ENCODE data around the gene SOS1. TPM values are rescaled to one million over a fixed set of nuclear protein-coding genes. Genes with fewer than 3 reads are reported as not detected.

SOS1 gene
- total and polyA plus RNA-seq, 9 donors, result 14.4 to 70.1 (median 41.8) TPM

DNA sequence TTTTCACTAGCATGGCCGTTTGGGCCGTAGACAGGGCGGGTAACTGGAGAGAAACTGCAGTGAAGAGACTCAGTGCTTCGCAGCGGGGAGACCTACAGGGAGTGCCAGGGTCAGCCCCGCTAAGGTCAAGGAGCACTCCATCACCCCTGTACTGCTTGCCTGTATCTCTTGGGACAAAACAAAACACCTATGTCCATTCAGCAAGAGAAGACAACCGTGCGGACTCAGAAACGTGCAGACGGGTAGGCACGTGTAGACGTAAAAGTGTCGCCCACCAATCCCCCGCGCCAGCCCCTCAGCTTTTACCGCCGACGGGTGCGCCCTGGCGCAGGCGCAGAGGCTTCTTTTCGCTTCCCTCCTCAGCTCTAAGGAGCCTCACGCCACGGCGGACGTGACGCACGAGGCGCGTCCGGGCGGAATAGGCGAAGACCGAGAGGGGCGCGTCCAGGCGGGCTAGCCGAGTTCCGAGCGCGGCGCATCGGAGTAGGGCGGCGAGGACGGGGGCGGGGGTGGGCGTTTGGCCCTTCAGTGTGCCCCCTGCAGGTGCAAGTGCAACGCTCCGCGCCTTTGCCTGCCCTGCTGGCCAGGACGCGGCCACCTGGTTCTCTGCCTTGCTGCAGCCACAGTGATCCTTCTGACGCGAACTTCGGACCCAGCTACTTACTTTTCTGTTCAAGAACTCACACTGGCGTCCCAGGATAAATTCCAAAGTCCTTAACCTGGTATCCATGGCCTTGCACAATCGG, 3.3 kb upstream of the SOS1 start:
- WGBS, 3 donors, result 0 to 1% (median 0%) methylated on average over 45 to 58 of the region's 58 CpGs
- Histone ChIP-seq H3K4me3 (peak overlapping the region; percentile 68), H3K9me3 (no peaks in the 10 kb centered on the region), H3K4me1 (ENCODE audit: insufficient read depth) (peaks cover 10% of the 10 kb centered on the region), H3K27me3 (no peaks in the 10 kb centered on the region), H3K36me3 (no peaks in the 10 kb centered on the region), H3K27ac (peak overlapping the region; percentile 67 to 89)
- intact Hi-C loops (cut with DNase I), result loop anchor here in 1 of 4 donors (5.0 to 10.0 kb wide), 2 partner anchors 49 to 103 kb away; no protein-coding TSS in a partner anchor
- DNase-seq, result peak; percentile 93 to 97 (median 95)
- TF ChIP-seq POLR2A (IDR thresholded peaks at IDR 0.05) (peak; percentile 87), EP300 (IDR thresholded peaks at IDR 0.05) (no peak)
- TF ChIP-seq, protein P1, sequence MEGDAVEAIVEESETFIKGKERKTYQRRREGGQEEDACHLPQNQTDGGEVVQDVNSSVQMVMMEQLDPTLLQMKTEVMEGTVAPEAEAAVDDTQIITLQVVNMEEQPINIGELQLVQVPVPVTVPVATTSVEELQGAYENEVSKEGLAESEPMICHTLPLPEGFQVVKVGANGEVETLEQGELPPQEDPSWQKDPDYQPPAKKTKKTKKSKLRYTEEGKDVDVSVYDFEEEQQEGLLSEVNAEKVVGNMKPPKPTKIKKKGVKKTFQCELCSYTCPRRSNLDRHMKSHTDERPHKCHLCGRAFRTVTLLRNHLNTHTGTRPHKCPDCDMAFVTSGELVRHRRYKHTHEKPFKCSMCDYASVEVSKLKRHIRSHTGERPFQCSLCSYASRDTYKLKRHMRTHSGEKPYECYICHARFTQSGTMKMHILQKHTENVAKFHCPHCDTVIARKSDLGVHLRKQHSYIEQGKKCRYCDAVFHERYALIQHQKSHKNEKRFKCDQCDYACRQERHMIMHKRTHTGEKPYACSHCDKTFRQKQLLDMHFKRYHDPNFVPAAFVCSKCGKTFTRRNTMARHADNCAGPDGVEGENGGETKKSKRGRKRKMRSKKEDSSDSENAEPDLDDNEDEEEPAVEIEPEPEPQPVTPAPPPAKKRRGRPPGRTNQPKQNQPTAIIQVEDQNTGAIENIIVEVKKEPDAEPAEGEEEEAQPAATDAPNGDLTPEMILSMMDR (IDR thresholded peaks at IDR 0.05), result peak in 1 of 3 donors; percentile 26

DNA sequence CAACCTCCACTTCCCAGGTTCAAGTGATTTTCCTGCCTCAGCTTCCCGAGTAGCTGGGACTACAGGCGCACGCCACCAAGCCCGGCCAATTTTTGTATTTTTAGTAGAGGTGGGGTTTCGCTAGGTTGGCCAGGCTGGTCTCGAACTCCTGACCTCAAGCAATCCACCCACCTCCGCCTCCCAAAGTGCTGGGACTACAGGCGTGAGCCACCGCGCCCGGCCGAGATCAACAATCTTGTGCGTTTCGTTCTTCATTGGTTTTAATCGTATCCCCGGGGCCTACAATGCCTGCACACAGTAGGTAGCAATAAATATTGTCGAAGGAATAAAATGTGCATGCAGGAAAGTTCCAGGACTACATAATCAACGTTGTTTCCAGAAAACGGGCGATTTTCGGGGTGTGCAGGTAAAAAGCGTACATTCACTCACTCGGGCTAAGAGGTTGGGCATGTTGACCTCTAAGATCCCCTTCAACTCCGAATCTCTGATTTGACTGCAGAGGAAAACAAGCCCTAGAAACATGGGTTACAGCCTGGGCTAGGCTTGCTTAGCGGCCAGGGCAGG, 2.7 kb upstream of the SOS1 start:
- 60 to 68% (median 64%) methylated on average over 25 of the region's 25 CpGs for WGBS, 3 donors
- Histone ChIP-seq H3K27ac (peak overlapping the region; percentile 67 to 89), H3K4me1 (ENCODE audit: insufficient read depth) (peaks cover 10% of the 10 kb centered on the region), H3K9me3 (no peaks in the 10 kb centered on the region), H3K4me3 (peak overlapping the region; percentile 68), H3K27me3 (no peaks in the 10 kb centered on the region), H3K36me3 (no peaks in the 10 kb centered on the region)
- intact Hi-C loops (cut with DNase I), result loop anchor here in 1 of 4 donors (5.0 to 10.0 kb wide), 2 partner anchors 49 to 104 kb away; no protein-coding TSS in a partner anchor
- peak in 4 of 5 donors; percentile 25 to 44 (median 42) for DNase-seq
- TF ChIP-seq EP300 (IDR thresholded peaks at IDR 0.05) (no peak), POLR2A (IDR thresholded peaks at IDR 0.05) (no peak)
- TF ChIP-seq, protein P1 (IDR thresholded peaks at IDR 0.05), result no peak

DNA sequence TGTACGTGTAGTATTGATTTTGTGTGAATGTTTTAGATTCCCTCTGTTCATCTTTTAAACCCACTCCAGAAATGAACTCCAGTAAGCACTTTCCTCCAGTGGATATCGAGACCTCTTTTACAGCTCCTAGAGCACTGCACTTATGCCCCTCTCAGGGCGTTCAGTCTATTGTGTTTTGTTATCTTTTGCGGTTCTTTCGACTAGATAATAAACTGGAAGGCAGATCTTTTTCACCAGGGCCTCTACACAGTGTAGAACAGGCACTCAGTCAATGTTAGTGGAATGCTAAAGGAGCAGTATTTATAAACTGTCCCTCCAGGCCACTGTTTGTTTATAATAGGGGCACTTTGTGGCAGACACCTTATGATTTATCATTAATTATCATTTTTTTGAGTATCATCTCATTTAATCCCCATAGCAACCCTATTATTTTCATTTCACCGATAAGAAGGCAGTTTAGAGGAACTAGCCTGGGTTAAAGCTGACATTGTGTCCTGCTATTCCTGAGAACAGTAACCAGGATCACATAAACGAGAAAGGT, 742 bp upstream of the SOS1 start:
- H3K4me1 ChIP-seq (ENCODE audit: insufficient read depth), result peaks cover 15% of the 10 kb centered on the region
- TF ChIP-seq EP300 (IDR thresholded peaks at IDR 0.05) (no peak), POLR2A (IDR thresholded peaks at IDR 0.05) (no peak)
- TF ChIP-seq, protein P1 (IDR thresholded peaks at IDR 0.05), result no peak
- H3K9me3 ChIP-seq, result no peaks in the 10 kb centered on the region
- intact Hi-C loops (cut with DNase I), result loop anchor here in 2 of 4 donors (2.0 to 10.0 kb wide), 3 partner anchors 47 to 106 kb away; no protein-coding TSS in a partner anchor
- H3K27ac ChIP-seq, result peak overlapping the region; percentile 95 to 97
- H3K36me3 ChIP-seq, result no peaks in the 10 kb centered on the region
- H3K4me3 ChIP-seq, result peak overlapping the region; percentile 87
- no peak for DNase-seq
- H3K27me3 ChIP-seq, result no peaks in the 10 kb centered on the region
- 8 to 14% (median 11%) methylated on average over 7 of the region's 7 CpGs for WGBS, 3 donors

DNA sequence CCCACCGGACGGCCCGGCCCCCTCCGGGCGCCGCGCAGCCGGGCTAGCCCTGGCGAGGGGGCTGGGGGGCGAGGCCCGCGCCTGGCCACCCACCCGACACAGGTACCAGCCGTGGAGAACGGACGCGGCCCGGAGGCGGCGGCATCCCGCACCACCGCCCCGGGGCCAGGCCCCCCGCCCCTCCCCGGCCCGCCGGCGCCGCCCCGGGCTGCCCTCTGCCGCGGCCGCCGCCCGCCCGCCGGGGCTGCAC, 405 bp downstream of the SOS1 start:
- H3K9me3 ChIP-seq, result no peaks in the 10 kb centered on the region
- H3K4me3 ChIP-seq, result peak overlapping the region; percentile 87
- H3K36me3 ChIP-seq, result no peaks in the 10 kb centered on the region
- intact Hi-C loops (cut with DNase I), result loop anchor here in 2 of 4 donors (2.0 to 10.0 kb wide), 3 partner anchors 46 to 107 kb away; no protein-coding TSS in a partner anchor
- 1% methylated on average over 16 to 37 of the region's 37 CpGs; no CpG with 5 or more reads in 1 of the 3 donors for WGBS, 3 donors
- no peaks in the 10 kb centered on the region for H3K27me3 ChIP-seq
- peak overlapping the region; percentile 95 to 97 for H3K27ac ChIP-seq
- no peak for DNase-seq
- H3K4me1 ChIP-seq (ENCODE audit: insufficient read depth), result peaks cover 17% of the 10 kb centered on the region
- TF ChIP-seq EP300 (IDR thresholded peaks at IDR 0.05), result no peak
- TF ChIP-seq, protein P1 (IDR thresholded peaks at IDR 0.05), result no peak
- no peak for TF ChIP-seq POLR2A (IDR thresholded peaks at IDR 0.05)

Data from ovary (tissue), 9 donors.